ENCODE measurements around the gene PNMT. TPM values are rescaled to one million over a fixed set of nuclear protein-coding genes. Genes with fewer than 3 reads are reported as not detected.
A peak's percentile ranks its signal among the peaks of the same experiment; 100 is the strongest.

PNMT gene
- total and polyA plus RNA-seq, 2 donors (not counting 1 experiment from before 2014, with no cell fraction given) = 0.13 to 0.76 TPM

GRCh38 chr17:39665642-39666224 is 2.5 kb upstream of the PNMT start:
- Mint-ChIP-seq H3K27me3 (peaks cover 23% of the 10 kb centered on the region), H3K9me3 (ENCODE audit: insufficient read depth) (no peaks in the 10 kb centered on the region), H3K4me3 (peak overlapping the region; percentile 13), H3K4me1 (peaks cover 26% of the 10 kb centered on the region), H3K27ac (no peak overlapping the region)
- Histone ChIP-seq H3K9me3 (ENCODE audit: control extremely low read depth in 1 of 3, control insufficient read depth in 2 of 3, insufficient read depth in 1 of 3, low read length in 2 of 3) (peaks cover 0 to 2% (median 0%) of the 10 kb centered on the region in 3 donors), H3K9ac (ENCODE audit: low read length) (no peak overlapping the region), H3K4me1 (ENCODE audit: control insufficient read depth in 2 of 2, insufficient read depth in 2 of 2, low read length in 2 of 2) (peaks cover 28 to 39% of the 10 kb centered on the region in 2 donors), H3K36me3 (replicated peaks in 1 of 2; ENCODE audit: control extremely low read depth in 1 of 2, control insufficient read depth in 1 of 2, extremely low read depth in 1 of 2, insufficient read depth in 2 of 2, low read length in 1 of 2) (peaks cover 0 to 20% of the 10 kb centered on the region in 2 experiments), H2AFZ (ENCODE audit: insufficient read depth, low read depth, low read length, poor library complexity, severe bottlenecking) (no peak overlapping the region), H4K20me1 (ENCODE audit: control insufficient read depth, insufficient read depth, low read length, poor library complexity, severe bottlenecking) (no peaks in the 10 kb centered on the region), H3K27ac (ENCODE audit: low read length in 2 of 2) (no peak overlapping the region), H3K27me3 (replicated peaks in 1 of 4; ENCODE audit: control extremely low read depth in 1 of 4, control insufficient read depth in 3 of 4, insufficient read depth in 4 of 4, low read length in 3 of 4) (peaks cover 0 to 28% (median 7%) of the 10 kb centered on the region in 4 experiments), H3K79me2 (ENCODE audit: control insufficient read depth, insufficient read depth, low read length) (peaks cover 7% of the 10 kb centered on the region), H3K4me3 (ENCODE audit: control extremely low read depth in 1 of 5, extremely low read depth in 1 of 5, insufficient read depth in 1 of 5, low read depth in 2 of 5, low read length in 4 of 5) (no peak overlapping the region), H3K4me2 (replicated peaks; ENCODE audit: low read depth, low read length, poor library complexity, severe bottlenecking) (no peak overlapping the region)
- intact Hi-C loops (cut with micrococcal nuclease) = loop anchor here (5.0 kb wide), 1 partner anchor 202 kb away; the partner anchor contains the start of gene ZPBP2
- DNase-seq = no peak
- ATAC-seq (ENCODE audit: low read depth) = peak; percentile 18
- ChIA-PET POLR2A (interaction anchor here (1.1 to 2.0 kb wide), 2 partner anchors 10 to 12 kb away, joined by 3 to 7 read pairs; no protein-coding TSS in a partner anchor), CTCF (interaction anchor here (0.8 to 8.7 kb wide), 6 partner anchors 10 to 44 kb away, joined by 3 to 109 read pairs (median 6); no protein-coding TSS in a partner anchor)
- 80% methylated on average over 17 of the region's 17 CpGs for WGBS (ENCODE audit: insufficient coverage)
- TF ChIP-seq, protein P1, sequence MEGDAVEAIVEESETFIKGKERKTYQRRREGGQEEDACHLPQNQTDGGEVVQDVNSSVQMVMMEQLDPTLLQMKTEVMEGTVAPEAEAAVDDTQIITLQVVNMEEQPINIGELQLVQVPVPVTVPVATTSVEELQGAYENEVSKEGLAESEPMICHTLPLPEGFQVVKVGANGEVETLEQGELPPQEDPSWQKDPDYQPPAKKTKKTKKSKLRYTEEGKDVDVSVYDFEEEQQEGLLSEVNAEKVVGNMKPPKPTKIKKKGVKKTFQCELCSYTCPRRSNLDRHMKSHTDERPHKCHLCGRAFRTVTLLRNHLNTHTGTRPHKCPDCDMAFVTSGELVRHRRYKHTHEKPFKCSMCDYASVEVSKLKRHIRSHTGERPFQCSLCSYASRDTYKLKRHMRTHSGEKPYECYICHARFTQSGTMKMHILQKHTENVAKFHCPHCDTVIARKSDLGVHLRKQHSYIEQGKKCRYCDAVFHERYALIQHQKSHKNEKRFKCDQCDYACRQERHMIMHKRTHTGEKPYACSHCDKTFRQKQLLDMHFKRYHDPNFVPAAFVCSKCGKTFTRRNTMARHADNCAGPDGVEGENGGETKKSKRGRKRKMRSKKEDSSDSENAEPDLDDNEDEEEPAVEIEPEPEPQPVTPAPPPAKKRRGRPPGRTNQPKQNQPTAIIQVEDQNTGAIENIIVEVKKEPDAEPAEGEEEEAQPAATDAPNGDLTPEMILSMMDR (IDR thresholded peaks at IDR 0.05) = no peak
- TF ChIP-seq EZH2 (IDR thresholded peaks at IDR 0.05; ENCODE audit: borderline replicate concordance, insufficient read depth, low read depth, low read length, poor library complexity, severe bottlenecking) = no peak

DNA sequence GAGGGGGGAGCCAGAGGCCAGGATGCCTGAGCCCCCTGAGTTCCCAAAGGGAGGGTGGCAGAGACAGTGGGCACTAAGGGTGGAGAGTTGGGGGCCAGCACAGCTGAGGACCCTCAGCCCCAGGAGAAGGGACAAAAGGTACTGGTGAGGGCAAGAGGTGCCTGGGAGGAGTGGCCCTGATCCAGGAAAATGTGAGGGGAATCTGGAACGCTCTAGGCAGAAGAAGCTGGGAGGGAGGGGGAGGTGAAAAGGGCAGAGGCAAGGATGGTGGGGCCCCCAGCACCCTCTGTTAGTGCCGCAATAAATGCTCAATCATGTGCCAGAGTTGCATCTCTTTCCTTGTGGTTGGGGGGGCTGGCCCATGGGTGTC is 2.0 kb upstream of the PNMT start:
- peaks cover 23% of the 10 kb centered on the region for H3K27me3 Mint-ChIP-seq
- Histone ChIP-seq H3K9ac (ENCODE audit: low read length) (no peak overlapping the region), H4K20me1 (ENCODE audit: control insufficient read depth, insufficient read depth, low read length, poor library complexity, severe bottlenecking) (no peaks in the 10 kb centered on the region), H3K9me3 (ENCODE audit: control extremely low read depth in 1 of 3, control insufficient read depth in 2 of 3, insufficient read depth in 1 of 3, low read length in 2 of 3) (peaks cover 0 to 2% (median 0%) of the 10 kb centered on the region in 3 donors), H3K4me1 (ENCODE audit: control insufficient read depth in 2 of 2, insufficient read depth in 2 of 2, low read length in 2 of 2) (peaks cover 27 to 34% of the 10 kb centered on the region in 2 donors), H2AFZ (ENCODE audit: insufficient read depth, low read depth, low read length, poor library complexity, severe bottlenecking) (no peak overlapping the region), H3K4me3 (ENCODE audit: control extremely low read depth in 1 of 5, extremely low read depth in 1 of 5, insufficient read depth in 1 of 5, low read depth in 2 of 5, low read length in 4 of 5) (no peak overlapping the region), H3K27ac (ENCODE audit: low read length in 2 of 2) (no peak overlapping the region), H3K4me2 (replicated peaks; ENCODE audit: low read depth, low read length, poor library complexity, severe bottlenecking) (no peak overlapping the region), H3K79me2 (ENCODE audit: control insufficient read depth, insufficient read depth, low read length) (peaks cover 7% of the 10 kb centered on the region), H3K27me3 (replicated peaks in 1 of 4; ENCODE audit: control extremely low read depth in 1 of 4, control insufficient read depth in 3 of 4, insufficient read depth in 4 of 4, low read length in 3 of 4) (peaks cover 0 to 32% (median 7%) of the 10 kb centered on the region in 4 experiments), H3K36me3 (replicated peaks in 1 of 2; ENCODE audit: control extremely low read depth in 1 of 2, control insufficient read depth in 1 of 2, extremely low read depth in 1 of 2, insufficient read depth in 2 of 2, low read length in 1 of 2) (peaks cover 0 to 15% of the 10 kb centered on the region in 2 experiments)
- CTCF ChIA-PET = interaction anchor here (0.6 to 8.7 kb wide), 9 partner anchors 10 to 292 kb away, joined by 3 to 109 read pairs (median 3); partner anchors contain the start of gene MIEN1
- peak overlapping the region; percentile 13 for H3K4me3 Mint-ChIP-seq
- intact Hi-C loops (cut with micrococcal nuclease) = loop anchor here (5.0 kb wide), 1 partner anchor 201 kb away; the partner anchor contains the start of gene ZPBP2
- POLR2A ChIA-PET = interaction anchor here (1.1 to 2.0 kb wide), 2 partner anchors 10 to 12 kb away, joined by 3 to 7 read pairs; no protein-coding TSS in a partner anchor
- 72% methylated on average over 2 of the region's 2 CpGs for WGBS (ENCODE audit: insufficient coverage)
- no peak overlapping the region for H3K27ac Mint-ChIP-seq
- ATAC-seq (ENCODE audit: low read depth) = no peak
- TF ChIP-seq, protein P1 (IDR thresholded peaks at IDR 0.05) = no peak
- no peak for TF ChIP-seq EZH2 (IDR thresholded peaks at IDR 0.05; ENCODE audit: borderline replicate concordance, insufficient read depth, low read depth, low read length, poor library complexity, severe bottlenecking)
- H3K4me1 Mint-ChIP-seq = peaks cover 24% of the 10 kb centered on the region
- no peaks in the 10 kb centered on the region for H3K9me3 Mint-ChIP-seq (ENCODE audit: insufficient read depth)
- no peak for DNase-seq
